Activated T-cell treated with anti-CD3 and anti-CD28 coated beads, Interleukin-2, amount 50 U/mL, for 72 hours (primary cell): ENCODE measurements around the gene TANGO2. TPM values are rescaled to one million over a fixed set of nuclear protein-coding genes. Genes with fewer than 3 reads are reported as not detected.

ENCODE experiments used
- ATAC-seq, 2 donors: fragments of 150-1000 bp; cut with Tn5 transposase; replicated peaks in 1 of 2; 2 replicates each; pipeline ENCODE4 v1.10.0; 2021; ENCODE audit warnings: moderate library complexity in 2 of 2, mild to moderate bottlenecking in 1 of 2
- DNase-seq, 2 donors: peaks; one replicate each; pipeline ENCODE4 v3.0.0; 2021 to 2022; ENCODE audit warnings: mixed read lengths in 1 of 2
- H3K27ac Mint-ChIP-seq: one replicate; pipeline ENCODE4 v1.8.0; 2022; ENCODE audit warnings: mild to moderate bottlenecking, moderate library complexity, mixed read lengths
- H3K27me3 Mint-ChIP-seq: one replicate; pipeline ENCODE4 v1.8.0; 2022; ENCODE audit warnings: low read depth, mixed read lengths
- H3K36me3 Mint-ChIP-seq, 2 donors: one replicate each; pipeline ENCODE4 v1.8.0; 2022; ENCODE audit warnings: mixed read lengths in 2 of 2, mild to moderate bottlenecking in 1 of 2; ENCODE audit not compliant: insufficient read depth in 2 of 2
- H3K4me1 Mint-ChIP-seq: one replicate; pipeline ENCODE4 v1.8.0; 2022; ENCODE audit warnings: low read depth, mixed read lengths
- H3K4me3 Mint-ChIP-seq, 2 donors: one replicate each; pipeline ENCODE4 v1.8.0; 2022; ENCODE audit warnings: mild to moderate bottlenecking in 2 of 2, mixed read lengths in 2 of 2, moderate library complexity in 2 of 2
- H3K9me3 Mint-ChIP-seq, 2 donors: one replicate each; pipeline ENCODE4 v1.8.0; 2022; ENCODE audit warnings: mixed read lengths in 2 of 2
- total RNA-seq, 2 donors: library from RNA; stranded (reverse); gene quantifications; one replicate each; pipeline ENCODE4 v1.2.3, GENCODE V29; 2022

TANGO2 gene
- total RNA-seq, 2 donors from 2014 or later: 35.5 to 43.0 TPM

GRCh38 chr22:19995611-19996339 lies 25.1 kb upstream of the TANGO2 start:
- no peaks in the 10 kb centered on the region for H3K9me3 Mint-ChIP-seq
- no peaks in the 10 kb centered on the region for H3K36me3 Mint-ChIP-seq
- ATAC-seq: no peak
- H3K27me3 Mint-ChIP-seq: no peaks in the 10 kb centered on the region
- no peak overlapping the region for H3K4me3 Mint-ChIP-seq
- no peaks in the 10 kb centered on the region for H3K4me1 Mint-ChIP-seq
- H3K27ac Mint-ChIP-seq: no peak overlapping the region
- DNase-seq: no peak

DNA sequence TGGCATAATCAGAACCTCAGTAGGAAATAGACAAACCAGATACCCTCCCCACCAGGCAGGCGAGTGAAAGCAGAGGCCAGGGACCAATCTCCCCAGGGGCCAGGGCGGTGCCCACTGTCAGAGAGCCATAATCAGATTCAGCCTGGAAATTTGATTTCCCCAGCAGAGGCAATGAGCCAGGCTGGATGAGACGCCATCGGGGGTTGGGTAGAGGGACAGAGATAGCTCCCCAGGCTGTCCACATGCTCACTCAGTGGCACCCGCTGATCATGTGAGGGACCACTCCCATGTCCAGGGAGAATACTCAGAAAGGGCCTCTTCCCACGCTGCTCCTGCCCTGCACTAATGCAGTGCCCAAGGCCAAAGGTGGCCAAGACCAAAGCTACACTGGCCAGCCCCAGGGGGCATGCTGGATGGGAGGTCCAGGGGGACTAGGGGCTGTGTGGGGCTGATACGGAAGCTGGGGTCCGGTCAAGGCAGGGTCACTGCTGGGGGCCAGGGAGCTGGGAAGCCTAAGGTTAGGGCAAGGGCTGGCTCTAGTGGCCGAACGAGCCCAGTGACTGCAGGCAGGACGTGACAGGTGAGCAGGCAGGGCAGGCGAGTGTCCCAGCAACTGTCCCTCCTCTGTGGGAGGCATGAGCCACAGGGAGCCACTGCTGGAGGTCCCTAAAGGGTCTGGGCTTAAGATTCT lies 24.1 kb upstream of the TANGO2 start:
- Mint-ChIP-seq H3K4me1 (no peaks in the 10 kb centered on the region), H3K4me3 (no peak overlapping the region), H3K27me3 (no peaks in the 10 kb centered on the region), H3K9me3 (no peaks in the 10 kb centered on the region), H3K36me3 (no peaks in the 10 kb centered on the region), H3K27ac (no peak overlapping the region)
- DNase-seq: no peak
- ATAC-seq: no peak

- Mint-ChIP-seq H3K4me1 (no peaks in the 10 kb centered on the region), H3K27ac (no peak overlapping the region), H3K36me3 (peaks cover under 1 to 2% of the 10 kb centered on the region in 2 donors), H3K4me3 (no peak overlapping the region), H3K27me3 (no peaks in the 10 kb centered on the region), H3K9me3 (peaks cover under 1 to 1% of the 10 kb centered on the region in 2 donors)
- DNase-seq: no peak
- no peak for ATAC-seq
These were observed 23.2 kb upstream of the TANGO2 start for GRCh38 chr22:19997561-19998231.

DNA sequence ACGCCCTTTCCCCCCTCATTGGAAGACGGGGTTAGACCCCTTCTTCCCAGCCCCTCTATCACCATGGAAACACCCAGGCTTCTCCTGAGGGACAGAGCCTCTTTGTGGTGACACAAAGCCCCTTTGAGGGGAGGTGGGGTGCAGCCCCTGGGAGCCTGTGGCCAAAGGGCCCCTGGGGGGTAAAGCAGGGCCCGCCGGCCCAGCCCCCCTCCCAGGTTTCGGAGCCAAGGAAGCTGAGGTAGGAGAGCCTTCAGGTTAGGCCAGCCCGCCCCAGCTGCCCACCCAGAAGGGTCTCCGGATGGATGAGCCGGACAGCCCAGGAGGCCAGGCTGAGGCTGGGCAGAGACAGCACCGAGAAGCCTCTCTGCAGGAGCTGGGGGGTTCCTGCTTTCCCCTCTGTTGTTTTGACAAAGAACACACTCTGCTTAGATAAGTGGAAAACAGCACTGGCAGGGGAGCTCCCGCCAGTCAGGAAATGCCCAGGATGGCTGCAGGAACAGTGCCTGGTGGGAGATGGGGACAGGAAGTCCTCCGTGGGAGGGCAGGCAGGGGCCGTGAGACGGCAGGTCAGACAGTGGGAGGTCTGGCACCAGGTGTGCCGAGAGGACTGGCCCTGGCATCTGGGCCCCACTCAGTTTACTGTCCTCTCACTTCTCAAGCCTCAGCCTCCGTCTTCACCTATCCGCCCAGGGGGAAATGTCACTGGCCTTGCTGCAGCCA lies 22.5 kb upstream of the TANGO2 start:
- no peaks in the 10 kb centered on the region for H3K27me3 Mint-ChIP-seq

GRCh38 chr22:19998991-19999820 lies 21.7 kb upstream of the TANGO2 start:
- peaks cover 10 to 13% of the 10 kb centered on the region in 2 donors for H3K36me3 Mint-ChIP-seq
- H3K27me3 Mint-ChIP-seq: no peaks in the 10 kb centered on the region
- H3K9me3 Mint-ChIP-seq: peaks cover 8 to 9% of the 10 kb centered on the region in 2 donors
- no peak for ATAC-seq
- no peak overlapping the region for H3K27ac Mint-ChIP-seq
- no peak for DNase-seq
- no peak overlapping the region for H3K4me3 Mint-ChIP-seq
- H3K4me1 Mint-ChIP-seq: no peaks in the 10 kb centered on the region

More for the DNA sequence above, 22.5 kb upstream of the TANGO2 start:
- peaks cover 7 to 8% of the 10 kb centered on the region in 2 donors for H3K36me3 Mint-ChIP-seq
- DNase-seq (no peak), ATAC-seq (no peak)
- H3K4me1 Mint-ChIP-seq: no peaks in the 10 kb centered on the region
- peaks cover 4 to 6% of the 10 kb centered on the region in 2 donors for H3K9me3 Mint-ChIP-seq
- H3K4me3 Mint-ChIP-seq: no peak overlapping the region
- H3K27ac Mint-ChIP-seq: no peak overlapping the region

- Mint-ChIP-seq H3K27ac (no peak overlapping the region), H3K27me3 (no peaks in the 10 kb centered on the region), H3K36me3 (peaks cover 10 to 14% of the 10 kb centered on the region in 2 donors), H3K9me3 (peaks cover 8 to 12% of the 10 kb centered on the region in 2 donors), H3K4me3 (no peak overlapping the region), H3K4me1 (no peaks in the 10 kb centered on the region)
- ATAC-seq: no peak
- DNase-seq: no peak
These were observed 20.4 kb upstream of the TANGO2 start for GRCh38 chr22:20000246-20001081.

DNA sequence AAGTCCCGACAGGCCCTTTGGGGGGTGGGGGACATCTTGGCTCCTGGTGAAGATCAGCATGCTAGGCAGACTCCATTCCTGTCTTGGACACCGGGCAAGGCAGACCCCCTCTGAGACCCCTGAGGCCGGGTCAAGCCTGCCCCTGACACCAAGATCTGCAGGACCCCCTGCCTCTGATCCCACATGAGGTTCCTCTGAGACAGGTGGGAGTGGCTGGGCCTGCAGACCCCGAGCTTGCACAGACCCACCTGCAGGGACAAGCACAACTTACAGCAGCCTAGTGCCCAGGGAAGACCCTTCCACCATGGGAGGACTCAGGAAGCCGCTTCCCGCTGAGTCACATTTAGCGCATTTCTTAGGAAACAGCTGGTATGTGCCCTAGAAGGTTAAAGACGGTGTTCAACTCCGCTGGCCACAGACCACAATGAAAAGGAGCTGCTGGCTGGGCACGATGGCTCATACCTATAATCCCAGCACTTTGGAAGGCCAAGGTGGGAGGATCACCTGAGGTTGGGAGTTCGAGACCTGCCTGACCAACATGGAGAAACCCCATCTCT lies 19.8 kb upstream of the TANGO2 start:
- Mint-ChIP-seq H3K4me3 (no peak overlapping the region), H3K27me3 (no peaks in the 10 kb centered on the region), H3K9me3 (peaks cover 8 to 12% of the 10 kb centered on the region in 2 donors), H3K36me3 (peaks cover 10 to 14% of the 10 kb centered on the region in 2 donors), H3K4me1 (no peaks in the 10 kb centered on the region), H3K27ac (no peak overlapping the region)
- no peak for DNase-seq
- ATAC-seq: no peak

DNA sequence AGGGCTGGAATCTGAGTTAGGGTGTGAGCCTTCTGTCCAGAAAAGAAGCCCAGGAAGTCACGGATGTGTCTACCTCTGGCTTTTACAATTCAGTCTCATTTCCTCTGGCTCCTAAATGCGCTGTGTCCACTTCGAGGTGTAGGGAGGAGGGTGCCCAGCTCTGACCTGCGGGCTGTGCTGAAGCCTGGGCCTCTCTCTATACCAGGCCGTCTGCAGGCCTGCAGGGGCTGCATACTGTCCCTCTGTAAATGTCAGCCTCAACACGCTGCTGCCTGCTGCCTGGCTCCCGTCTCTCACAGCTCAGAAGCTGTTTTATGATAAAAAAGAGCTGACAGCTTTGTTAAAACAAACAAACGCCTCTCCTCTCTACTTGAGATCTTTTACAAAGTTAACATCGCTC lies 18.8 kb upstream of the TANGO2 start:
- DNase-seq (no peak), ATAC-seq (no peak)
- Mint-ChIP-seq H3K9me3 (peaks cover 8 to 12% of the 10 kb centered on the region in 2 donors), H3K27ac (no peak overlapping the region), H3K27me3 (no peaks in the 10 kb centered on the region), H3K4me1 (no peaks in the 10 kb centered on the region), H3K36me3 (peaks cover 10 to 14% of the 10 kb centered on the region in 2 donors), H3K4me3 (no peak overlapping the region)

DNA sequence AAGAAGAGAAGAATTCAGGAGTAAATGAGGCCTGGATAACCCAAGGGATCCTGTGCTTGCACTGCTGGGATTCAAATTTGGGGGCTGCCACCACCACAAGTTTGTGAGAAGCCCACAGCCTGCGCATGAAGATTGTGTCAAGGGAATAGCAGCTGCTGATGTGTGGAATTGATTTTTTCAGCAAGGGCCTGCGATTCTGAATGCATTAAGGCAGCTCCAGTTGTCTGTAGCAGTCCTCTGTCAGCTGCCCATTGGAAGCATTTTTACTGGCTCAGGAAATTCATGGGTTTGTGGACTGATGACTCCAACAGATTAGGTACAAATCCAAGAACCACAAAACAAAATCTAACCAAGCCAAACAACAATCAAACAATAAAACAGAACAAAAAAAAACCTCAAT lies 18.3 kb upstream of the TANGO2 start:
- no peak for ATAC-seq
- H3K27ac Mint-ChIP-seq: no peak overlapping the region

DNA sequence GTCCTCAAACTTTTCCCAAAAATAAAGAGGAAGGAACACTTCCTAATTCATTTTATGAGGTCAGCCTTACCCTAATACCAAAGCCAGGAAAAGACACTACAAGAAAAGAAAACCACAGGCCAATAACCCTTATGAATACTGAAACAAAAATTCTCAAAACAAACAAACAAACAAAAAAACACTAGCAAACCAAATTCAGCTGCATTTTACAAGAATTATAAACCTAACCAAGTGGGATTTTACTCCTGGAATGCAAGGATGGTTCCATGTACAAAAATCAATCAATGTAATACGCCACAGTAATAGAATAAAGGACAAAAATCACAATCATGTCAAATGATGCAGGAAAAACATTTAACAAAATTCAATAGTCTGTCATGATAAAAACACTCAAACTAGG lies 17.6 kb upstream of the TANGO2 start:
- Mint-ChIP-seq H3K27ac (no peak overlapping the region), H3K9me3 (peaks cover 8 to 12% of the 10 kb centered on the region in 2 donors), H3K36me3 (peaks cover 10 to 14% of the 10 kb centered on the region in 2 donors), H3K4me1 (no peaks in the 10 kb centered on the region), H3K4me3 (no peak overlapping the region), H3K27me3 (no peaks in the 10 kb centered on the region)
- no peak for DNase-seq
- no peak for ATAC-seq

More for the DNA sequence above, 18.3 kb upstream of the TANGO2 start:
- DNase-seq: no peak
- Mint-ChIP-seq H3K4me3 (no peak overlapping the region), H3K36me3 (peaks cover 10 to 14% of the 10 kb centered on the region in 2 donors), H3K27me3 (no peaks in the 10 kb centered on the region), H3K9me3 (peaks cover 8 to 12% of the 10 kb centered on the region in 2 donors), H3K4me1 (no peaks in the 10 kb centered on the region)

DNA sequence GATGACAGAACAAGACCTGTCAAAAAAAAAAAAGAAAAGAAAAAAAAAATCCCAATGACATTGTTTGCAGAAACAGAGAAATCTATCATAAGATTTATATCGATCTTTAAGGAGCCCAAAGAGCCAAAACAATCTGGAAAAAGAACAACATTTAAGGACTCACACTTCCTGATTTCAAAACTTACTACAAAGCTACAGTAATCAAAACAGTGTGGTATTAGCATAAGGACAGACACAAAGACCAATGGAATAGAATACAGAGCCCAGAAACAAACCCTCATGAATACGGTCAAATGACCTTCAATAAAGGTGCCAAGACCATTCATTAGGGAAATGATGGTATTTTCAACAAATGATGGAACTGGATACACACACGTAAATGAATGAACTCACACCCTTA lies 16.4 kb upstream of the TANGO2 start:
- Mint-ChIP-seq H3K4me3 (no peak overlapping the region), H3K36me3 (peaks cover 10 to 14% of the 10 kb centered on the region in 2 donors), H3K4me1 (no peaks in the 10 kb centered on the region), H3K27ac (no peak overlapping the region), H3K9me3 (peaks cover 8 to 12% of the 10 kb centered on the region in 2 donors), H3K27me3 (no peaks in the 10 kb centered on the region)
- ATAC-seq (no peak), DNase-seq (no peak)
